Thoracic aorta (tissue), 2 donors: ENCODE measurements around the gene STK32C. TPM values are rescaled to one million over a fixed set of nuclear protein-coding genes. Genes with fewer than 3 reads are reported as not detected.
"Not testable (repeated sequence)": the region's sequence is repeated elsewhere in the genome, so short reads cannot be mapped to it uniquely, and the experiment has no call there.

Experiments
- ATAC-seq: fragments of 150-250 bp; one replicate; pipeline ENCODE4 v1.8.0; 2017; ENCODE audit warnings: low read depth; ENCODE audit not compliant: insufficient number of reproducible peaks, low FRiP score
- DNase-seq: peaks from one replicate; pipeline ENCODE4 v3.0.0-alpha.2; 2020; ENCODE audit warnings: low spot score
- H3K27ac ChIP-seq, 2 donors: fragments of 200-600 bp; sonication (generic); 1 replicate in 1 of 2; 2 replicates in 1 of 2; pipeline ENCODE4 v1.5.1; 2016; ENCODE audit warnings: mild to moderate bottlenecking in 2 of 2, moderate library complexity in 2 of 2
- H3K27me3 ChIP-seq: fragments of 200-600 bp; sonication (generic); replicated peaks from 2 replicates; pipeline ENCODE4 v1.6.0; 2016; ENCODE audit warnings: mild to moderate bottlenecking; ENCODE audit not compliant: insufficient read depth
- H3K36me3 ChIP-seq: fragments of 200-600 bp; sonication (generic); one replicate; pipeline ENCODE4 v1.5.1; 2016
- H3K4me1 ChIP-seq, 2 donors: fragments of 200-600 bp; sonication (generic); 1 replicate in 1 of 2; 2 replicates in 1 of 2; pipeline versions ENCODE4 v1.5.1 to v1.6.0; 2016; ENCODE audit warnings: low read depth in 2 of 2, mild to moderate bottlenecking in 1 of 2; ENCODE audit not compliant: control insufficient read depth in 1 of 2
- H3K4me3 ChIP-seq: fragments of 200-600 bp; sonication (generic); 2 replicates; pipeline ENCODE4 v1.5.1; 2016; ENCODE audit warnings: mild to moderate bottlenecking
- H3K9me3 ChIP-seq: fragments of 200-600 bp; sonication (generic); 2 replicates; pipeline ENCODE4 v1.5.1; 2016
- total RNA-seq, 2 donors: library from RNA; depleted of rRNA; stranded (reverse); fragments of >200 nt; gene quantifications; one replicate each; pipeline versions ENCODE4 v1.1.0 to v1.2.3, GENCODE V29; 2016
- TF ChIP-seq, protein P1 (sequence below): fragments of 200-600 bp; sonication (generic); IDR thresholded peaks from one replicate; pipeline ENCODE4 v1.5.1; 2019; ENCODE audit warnings: antibody characterized with exemption

Gene STK32C
- total RNA-seq, 2 donors from 2014 or later, result 1.1 to 4.2 TPM

DNA sequence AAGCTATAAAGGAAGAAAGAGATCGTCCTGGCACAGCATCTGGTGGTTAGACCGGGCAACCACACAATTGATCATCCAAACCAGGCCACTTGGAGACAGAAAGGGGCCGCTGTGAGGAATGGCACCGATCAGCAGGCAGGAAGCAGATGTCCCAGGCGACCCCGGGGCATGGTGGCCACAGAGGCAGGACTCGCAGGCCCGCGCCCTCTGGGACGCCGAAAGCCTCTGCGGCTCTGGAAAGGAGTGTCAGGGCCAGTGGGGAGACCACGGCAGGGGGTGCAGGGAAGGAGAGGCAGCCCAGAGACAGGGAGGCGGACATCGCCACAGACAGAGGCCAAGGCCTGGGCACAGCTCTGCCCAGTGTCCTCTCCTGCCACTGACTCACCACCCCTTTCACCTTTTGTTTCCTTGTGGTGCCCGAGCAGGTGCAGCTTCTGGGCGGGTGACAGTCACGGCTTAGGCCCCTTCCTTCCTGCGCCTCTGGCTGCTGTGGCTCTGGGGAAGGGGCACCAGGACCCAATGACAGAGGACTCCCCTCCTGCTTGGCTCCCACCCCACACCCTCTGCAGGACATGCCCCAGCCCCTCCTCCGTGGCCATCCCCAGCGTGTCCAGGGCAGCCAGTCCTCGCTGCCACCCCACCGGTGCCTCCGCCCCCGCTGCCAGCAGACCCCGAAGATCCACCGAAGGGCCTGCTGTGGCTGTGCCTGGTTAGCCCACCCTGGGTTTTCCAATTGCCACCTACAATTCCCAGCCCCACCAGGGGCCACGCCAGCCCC is 10.9 kb downstream of the STK32C start:
- no peaks in the 10 kb centered on the region for H3K9me3 ChIP-seq
- no peak for ATAC-seq
- no peak for DNase-seq

DNA sequence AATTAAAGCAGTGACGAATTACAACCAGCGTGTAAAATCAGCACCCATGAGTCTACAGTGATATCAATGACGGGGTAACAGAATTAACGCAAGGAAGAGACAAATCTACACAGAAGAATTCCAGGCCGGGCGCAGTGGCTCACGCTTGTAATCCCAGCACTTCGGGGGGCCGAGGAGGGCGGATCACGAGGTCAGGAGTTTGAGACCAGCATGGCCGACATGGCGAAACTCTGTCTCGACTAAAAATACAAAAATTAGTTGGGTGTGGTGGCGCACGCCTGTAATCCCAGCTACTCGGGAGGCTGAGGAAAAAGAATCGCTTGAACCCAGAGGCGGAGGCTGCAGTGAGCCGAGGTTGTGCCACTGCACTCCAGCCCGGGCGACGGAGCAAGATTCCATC is 12.3 kb downstream of the STK32C start:
- H3K4me1 ChIP-seq, ATAC-seq, H3K36me3 ChIP-seq, H3K27ac ChIP-seq, DNase-seq, H3K27me3 ChIP-seq, H3K4me3 ChIP-seq, H3K9me3 ChIP-seq: not testable (repeated sequence)

More for the DNA sequence above, 10.9 kb downstream of the STK32C start:
- no peaks in the 10 kb centered on the region for H3K4me1 ChIP-seq
- TF ChIP-seq, protein P1, sequence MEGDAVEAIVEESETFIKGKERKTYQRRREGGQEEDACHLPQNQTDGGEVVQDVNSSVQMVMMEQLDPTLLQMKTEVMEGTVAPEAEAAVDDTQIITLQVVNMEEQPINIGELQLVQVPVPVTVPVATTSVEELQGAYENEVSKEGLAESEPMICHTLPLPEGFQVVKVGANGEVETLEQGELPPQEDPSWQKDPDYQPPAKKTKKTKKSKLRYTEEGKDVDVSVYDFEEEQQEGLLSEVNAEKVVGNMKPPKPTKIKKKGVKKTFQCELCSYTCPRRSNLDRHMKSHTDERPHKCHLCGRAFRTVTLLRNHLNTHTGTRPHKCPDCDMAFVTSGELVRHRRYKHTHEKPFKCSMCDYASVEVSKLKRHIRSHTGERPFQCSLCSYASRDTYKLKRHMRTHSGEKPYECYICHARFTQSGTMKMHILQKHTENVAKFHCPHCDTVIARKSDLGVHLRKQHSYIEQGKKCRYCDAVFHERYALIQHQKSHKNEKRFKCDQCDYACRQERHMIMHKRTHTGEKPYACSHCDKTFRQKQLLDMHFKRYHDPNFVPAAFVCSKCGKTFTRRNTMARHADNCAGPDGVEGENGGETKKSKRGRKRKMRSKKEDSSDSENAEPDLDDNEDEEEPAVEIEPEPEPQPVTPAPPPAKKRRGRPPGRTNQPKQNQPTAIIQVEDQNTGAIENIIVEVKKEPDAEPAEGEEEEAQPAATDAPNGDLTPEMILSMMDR, result no peak
- no peak overlapping the region for H3K4me3 ChIP-seq
- no peaks in the 10 kb centered on the region for H3K27me3 ChIP-seq
- no peak overlapping the region for H3K27ac ChIP-seq
- no peaks in the 10 kb centered on the region for H3K36me3 ChIP-seq

DNA sequence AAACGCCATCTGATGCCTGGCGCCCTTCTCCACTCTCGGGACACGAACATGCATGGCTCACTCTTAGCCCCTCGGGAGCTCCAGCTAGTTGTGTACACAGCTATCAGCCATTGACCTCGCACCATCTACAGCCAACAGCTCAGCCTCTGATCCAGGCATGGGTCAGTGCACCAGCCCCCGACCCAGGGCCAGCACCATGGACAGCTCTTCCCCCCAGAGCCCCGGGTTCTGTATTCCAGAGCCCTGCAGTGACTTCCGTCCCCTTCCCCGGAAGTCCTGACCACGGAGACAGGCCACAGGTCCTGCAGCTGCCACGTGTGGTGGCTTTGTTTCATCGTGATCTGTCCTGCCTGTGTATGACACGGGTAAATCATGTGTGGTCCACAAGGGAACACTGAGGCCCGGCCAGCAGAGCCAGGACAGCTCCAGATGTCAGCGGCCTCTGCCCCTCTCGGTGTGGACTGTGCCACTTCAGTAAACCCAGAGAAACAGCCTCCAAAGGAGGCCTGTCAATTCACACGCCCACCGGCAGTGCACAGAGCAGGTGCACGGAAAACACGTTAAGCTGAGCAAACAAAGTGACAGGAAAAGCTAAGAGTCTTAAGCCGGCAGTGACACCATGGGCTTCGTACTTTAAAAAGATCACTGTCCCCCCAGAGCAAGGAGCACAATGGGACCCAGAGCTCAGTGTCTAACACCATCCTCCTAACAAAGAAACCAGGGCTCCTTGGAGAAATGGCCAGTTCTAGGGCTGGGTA is 13.0 kb downstream of the STK32C start:
- Histone ChIP-seq H3K9me3 (no peaks in the 10 kb centered on the region), H3K27ac (no peak overlapping the region), H3K36me3 (no peaks in the 10 kb centered on the region), H3K4me1 (no peaks in the 10 kb centered on the region), H3K4me3 (no peak overlapping the region), H3K27me3 (no peaks in the 10 kb centered on the region)
- DNase-seq (no peak), ATAC-seq (no peak)
- TF ChIP-seq, protein P1, result no peak

DNA sequence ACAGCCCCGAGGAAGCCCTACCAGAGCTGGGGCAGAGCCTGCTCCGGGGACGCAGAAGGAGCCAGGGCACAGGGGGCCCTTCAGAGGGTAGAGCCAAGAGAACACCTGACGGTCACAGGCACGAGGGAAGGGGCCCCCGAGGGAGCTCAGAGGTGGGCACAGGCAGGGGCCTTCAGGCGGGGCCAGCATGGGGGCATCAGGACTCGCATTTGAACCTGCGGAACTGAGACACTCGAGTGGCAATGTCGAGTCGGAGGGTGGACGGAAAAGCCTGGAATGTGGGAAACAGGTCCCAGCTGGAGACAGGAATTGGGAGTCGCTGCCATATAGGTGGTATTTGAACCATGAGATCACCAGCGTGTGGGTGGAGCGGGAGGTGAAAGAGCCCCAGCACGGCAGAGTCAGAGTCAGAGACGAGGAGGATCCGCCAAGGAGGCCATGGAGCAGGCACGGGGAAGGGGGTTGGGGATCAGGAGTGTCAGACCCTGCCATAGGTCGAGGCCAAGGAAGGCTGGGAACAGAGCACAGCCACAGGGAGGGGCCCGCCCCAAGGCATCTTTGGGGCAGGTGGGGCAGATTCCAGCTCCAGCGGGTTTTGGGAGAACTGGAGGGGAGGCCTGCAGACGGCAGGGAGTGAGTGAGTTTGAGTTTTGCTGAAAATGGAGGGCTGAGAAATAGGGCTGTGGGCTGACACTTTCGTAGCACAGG is 13.8 kb downstream of the STK32C start:
- Histone ChIP-seq H3K36me3 (no peaks in the 10 kb centered on the region), H3K27ac (no peak overlapping the region), H3K4me3 (no peak overlapping the region), H3K27me3 (no peaks in the 10 kb centered on the region), H3K4me1 (no peaks in the 10 kb centered on the region), H3K9me3 (peaks cover under 1% of the 10 kb centered on the region)
- ATAC-seq (no peak), DNase-seq (no peak)
- TF ChIP-seq, protein P1, result no peak

DNA sequence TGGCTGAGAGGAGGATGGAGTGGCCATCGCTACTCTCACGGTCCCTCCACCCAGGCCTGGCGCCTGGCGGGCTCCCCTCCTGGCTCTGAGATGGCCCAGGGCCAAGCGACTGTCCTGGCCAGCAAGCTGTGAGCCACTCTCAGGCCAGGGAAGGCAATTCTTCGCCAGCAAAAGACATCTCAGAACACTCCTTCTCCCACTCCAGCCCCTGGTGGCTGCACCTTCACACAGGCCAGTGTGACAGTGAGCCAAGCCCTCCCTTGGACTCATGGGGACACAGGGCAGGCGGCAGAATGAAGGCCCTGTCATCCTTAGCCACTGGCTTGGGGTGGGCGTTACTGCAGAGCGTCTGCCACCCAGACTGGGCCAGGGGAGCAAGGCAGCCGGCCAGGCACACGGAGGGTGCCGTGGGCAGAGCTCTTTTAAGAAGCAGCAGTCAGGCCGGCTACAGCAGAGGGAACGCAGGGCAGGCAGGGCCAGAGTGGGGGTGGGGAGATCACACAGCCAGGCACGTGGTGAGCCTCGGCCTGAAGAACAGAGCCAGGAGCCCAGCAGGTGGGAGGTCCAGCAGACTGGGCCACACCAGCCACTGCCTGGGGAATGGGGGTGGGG is 14.4 kb downstream of the STK32C start:
- no peak for DNase-seq
- Histone ChIP-seq H3K36me3 (no peaks in the 10 kb centered on the region), H3K27me3 (no peaks in the 10 kb centered on the region), H3K9me3 (peaks cover 7% of the 10 kb centered on the region), H3K27ac (no peak overlapping the region), H3K4me1 (no peaks in the 10 kb centered on the region), H3K4me3 (no peak overlapping the region)
- no peak for ATAC-seq
- TF ChIP-seq, protein P1, result no peak
